Astrocyte of the cerebellum (primary cell): ENCODE data around the gene MANEA.

ENCODE experiments used
- DNase-seq: peaks from one replicate; pipeline ENCODE4 v3.0.0-alpha.2; 2011; ENCODE audit warnings: low read depth
- H3K4me3 ChIP-seq: 2 replicates; pipeline ENCODE4 v1.5.1; 2011; ENCODE audit warnings: mild to moderate bottlenecking, low read depth, low read length, moderate library complexity
- CTCF ChIP-seq: IDR thresholded peaks from 2 replicates; pipeline ENCODE4 v1.5.1; 2012; ENCODE audit warnings: low read length, low read depth, moderate library complexity, mild to moderate bottlenecking; ENCODE audit errors: missing control alignments
- in situ Hi-C: cut with HindIII; loops from 2 replicates; pipeline ENCODE4 v1.10.0; 2017; ENCODE audit warnings: low sequenced_read_pairs

The MANEA gene

GRCh38 chr6:95649451-95649850 is 72.1 kb downstream of the MANEA start:
- no peak overlapping the region for H3K4me3 ChIP-seq
- in situ Hi-C loops = no loop called here
- no peak for TF ChIP-seq CTCF
- no peak for DNase-seq

GRCh38 chr6:95654176-95654575 is 76.8 kb downstream of the MANEA start:
- in situ Hi-C loops = no loop called here

GRCh38 chr6:95658886-95659285 is 81.6 kb downstream of the MANEA start:
- in situ Hi-C loops = no loop called here
- H3K4me3 ChIP-seq = no peak overlapping the region
- no peak for DNase-seq
- no peak for TF ChIP-seq CTCF

More at GRCh38 chr6:95654176-95654575, 76.8 kb downstream of the MANEA start:
- TF ChIP-seq CTCF = no peak
- DNase-seq = no peak
- H3K4me3 ChIP-seq = no peak overlapping the region
